Spinal cord (tissue), 10 donors: Measurements from ENCODE around the gene IMP3. TPM values are rescaled to one million over a fixed set of nuclear protein-coding genes. Genes with fewer than 3 reads are reported as not detected.
"Not testable (repeated sequence)": the region's sequence is repeated elsewhere in the genome, so short reads cannot be mapped to it uniquely, and the experiment has no call there.

Experiments
- DNase-seq, 6 donors: peaks; one replicate each; pipeline versions ENCODE4 v3.0.0 to v3.0.0-alpha.2; 2013 to 2015; ENCODE audit warnings: low spot score in 6 of 6, low read depth in 4 of 6
- H3K27ac ChIP-seq: one replicate; pipeline ENCODE4 v1.5.1; 2013; ENCODE audit warnings: low read depth, low read length, control low read depth
- H3K27me3 ChIP-seq: one replicate; pipeline ENCODE4 v1.6.1; 2013; ENCODE audit warnings: low read length; ENCODE audit not compliant: control insufficient read depth, insufficient read depth
- H3K36me3 ChIP-seq: one replicate; pipeline ENCODE4 v1.6.1; 2013; ENCODE audit warnings: low read length; ENCODE audit not compliant: control insufficient read depth, insufficient read depth
- H3K4me1 ChIP-seq: one replicate; pipeline ENCODE4 v1.6.1; 2013; ENCODE audit warnings: low read length; ENCODE audit not compliant: control insufficient read depth, insufficient read depth
- H3K4me3 ChIP-seq: one replicate; pipeline ENCODE4 v1.5.1; 2013; ENCODE audit warnings: low read depth, low read length, control low read depth
- H3K9me3 ChIP-seq: one replicate; pipeline ENCODE4 v1.6.1; 2013; ENCODE audit warnings: low read length; ENCODE audit not compliant: control insufficient read depth, insufficient read depth
- WGBS: methylation state at CpG from one replicate; pipeline ENCODE4 v1.1.5; 2013; ENCODE audit warnings: missing lambda C conversion rate; ENCODE audit not compliant: insufficient coverage; 5-methylcytosine and 5-hydroxymethylcytosine counted together
- long read RNA-seq, 4 donors: transcript quantifications; one replicate each; lab custom pipeline, GENCODE V29; 2026
- polyA plus RNA-seq, 2 donors: library from polyadenylated mRNA; unstranded; fragments of 120-200 nt; gene quantifications; one replicate each; pipeline ENCODE4 v1.2.1, GENCODE V29; 2013; ENCODE audit not compliant: insufficient read length in 2 of 2
- total RNA-seq, 2 donors: library from RNA; depleted of rRNA in 1 of 2; stranded (reverse); fragments of 120-200 nt in 1 of 2; fragments of >200 nt in 1 of 2; gene quantifications; one replicate each; pipeline versions ENCODE4 v1.2.3 to v1.2.4, GENCODE V29; 2013 to 2014
- donor health status: healthy.

IMP3 gene, protein sequence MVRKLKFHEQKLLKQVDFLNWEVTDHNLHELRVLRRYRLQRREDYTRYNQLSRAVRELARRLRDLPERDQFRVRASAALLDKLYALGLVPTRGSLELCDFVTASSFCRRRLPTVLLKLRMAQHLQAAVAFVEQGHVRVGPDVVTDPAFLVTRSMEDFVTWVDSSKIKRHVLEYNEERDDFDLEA
- total RNA-seq (10 to 100 TPM; 34.7 to 66.6 TPM), polyA plus RNA-seq (10 to 100 TPM; 58.3 to 60.6 TPM)
- long read RNA-seq, donor 1, transcript IMP3-202 (1 exons, 1,237 nt) = major isoform, 89 of 97 reads
- long read RNA-seq, donor 1, partial matches to known transcripts = 8 of 97 reads
- long read RNA-seq, donor 1, other reads (novel, unspliced or antisense) = 0 of 97 reads
- long read RNA-seq, donor 2, transcript IMP3-202 (1 exons, 1,237 nt) = major isoform, 21 of 21 reads
- long read RNA-seq, donor 2, partial matches to known transcripts = 0 of 21 reads
- long read RNA-seq, donor 2, other reads (novel, unspliced or antisense) = 0 of 21 reads
- long read RNA-seq, donor 3, transcript IMP3-202 (1 exons, 1,237 nt) = major isoform, 31 of 31 reads
- long read RNA-seq, donor 3, partial matches to known transcripts = 0 of 31 reads
- long read RNA-seq, donor 3, other reads (novel, unspliced or antisense) = 0 of 31 reads
- long read RNA-seq, donor 4, transcript IMP3-202 (1 exons, 1,237 nt) = major isoform, 134 of 134 reads
- long read RNA-seq, donor 4, partial matches to known transcripts = 0 of 134 reads
- long read RNA-seq, donor 4, other reads (novel, unspliced or antisense) = 0 of 134 reads

DNA sequence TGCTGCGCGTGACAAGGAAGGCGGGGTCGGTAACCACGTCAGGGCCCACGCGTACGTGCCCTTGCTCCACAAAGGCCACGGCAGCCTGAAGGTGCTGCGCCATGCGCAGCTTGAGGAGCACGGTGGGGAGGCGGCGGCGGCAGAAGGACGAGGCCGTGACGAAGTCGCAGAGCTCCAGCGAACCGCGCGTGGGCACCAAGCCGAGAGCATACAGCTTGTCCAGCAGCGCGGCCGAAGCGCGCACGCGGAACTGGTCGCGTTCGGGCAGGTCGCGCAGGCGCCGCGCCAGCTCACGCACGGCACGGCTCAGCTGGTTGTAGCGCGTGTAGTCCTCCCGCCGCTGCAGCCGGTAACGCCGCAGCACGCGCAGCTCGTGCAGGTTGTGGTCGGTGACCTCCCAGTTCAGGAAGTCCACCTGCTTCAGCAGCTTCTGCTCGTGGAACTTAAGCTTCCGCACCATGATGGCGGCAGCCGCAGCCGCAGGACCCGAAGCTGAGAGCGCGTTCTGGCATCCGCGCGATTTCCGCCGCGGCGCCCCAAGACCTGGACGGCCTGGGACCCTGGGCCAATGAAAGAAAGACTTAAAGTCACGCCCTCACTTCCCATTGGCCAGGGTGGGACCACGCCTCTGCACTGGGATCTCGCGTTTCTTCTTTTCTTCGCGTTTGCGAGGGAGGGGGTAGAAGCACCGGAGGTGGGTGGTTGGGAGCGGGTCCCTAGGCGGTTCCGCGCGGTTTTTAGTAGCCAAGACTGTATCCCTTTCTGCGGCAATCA lies at the start of gene IMP3:
Gene IMP3, minus strand, starts transcription at position 516 of the 774 bp plus-strand sequence. Its CDS starts 56 bp downstream, at position 460.
- peaks cover 30% of the 10 kb centered on the region for H3K4me1 ChIP-seq
- WGBS = under 1% methylated on average over 78 of the region's 83 CpGs
- peak within 1 kb of the TSS; percentile 87 for H3K4me3 ChIP-seq

DNA sequence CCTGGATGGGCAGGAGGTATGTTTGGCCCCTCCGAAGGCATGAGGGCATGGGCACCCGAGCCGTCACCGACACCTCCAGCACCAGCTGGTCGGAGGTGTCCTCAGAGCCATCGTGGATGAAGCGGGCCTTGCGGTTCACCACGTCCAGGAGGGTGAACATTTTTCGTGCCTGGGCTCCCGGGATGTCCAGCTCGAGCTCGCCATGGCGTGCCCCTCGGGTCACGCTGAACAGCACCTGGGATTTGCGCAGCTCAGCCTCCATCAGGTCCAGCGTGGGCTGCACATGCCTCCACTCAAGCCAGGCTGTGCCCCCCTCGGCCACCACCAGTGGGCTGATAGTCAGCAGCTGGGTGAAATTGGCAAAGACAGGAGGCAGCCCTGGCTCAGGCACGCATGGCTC lies 49.4 kb upstream of the IMP3 start:
- WGBS = 92% methylated on average over 19 of the region's 20 CpGs

More for the DNA sequence above, at the start of gene IMP3:
- Histone ChIP-seq H3K9me3 (no peaks in the 10 kb centered on the region), H3K27ac (peak within 1 kb of the TSS; percentile 94), H3K27me3 (no peaks in the 10 kb centered on the region), H3K36me3 (peaks cover 5% of the 10 kb centered on the region)
- DNase-seq = peak; percentile 92 to 99 (median 96)

DNA sequence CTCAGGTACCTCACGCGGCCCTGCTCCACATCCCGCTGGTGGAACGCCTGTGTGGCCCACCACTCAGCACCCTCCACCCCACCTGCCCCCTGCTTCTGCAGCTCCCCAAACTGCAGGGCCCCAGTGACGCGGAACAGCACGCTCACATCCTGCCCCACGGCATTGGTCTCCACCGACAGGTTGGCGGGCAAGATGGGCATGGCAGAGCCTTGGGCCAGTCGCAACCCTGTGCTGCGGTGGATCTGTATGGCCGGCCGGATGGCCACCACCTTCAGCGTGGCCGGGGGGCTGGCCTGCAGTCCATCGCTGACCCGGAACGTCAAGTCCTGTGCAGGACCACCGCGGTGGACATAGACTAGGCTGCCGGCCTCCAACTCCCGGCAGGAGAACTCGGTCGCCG lies 48.8 kb upstream of the IMP3 start:
- Histone ChIP-seq H3K27me3 (no peaks in the 10 kb centered on the region), H3K4me3 (no peak overlapping the region), H3K36me3 (peaks cover 28% of the 10 kb centered on the region), H3K9me3 (no peaks in the 10 kb centered on the region), H3K4me1 (peaks cover 11% of the 10 kb centered on the region), H3K27ac (no peak overlapping the region)
- WGBS = 95% methylated on average over 26 of the region's 26 CpGs
- DNase-seq = no peak

More for the DNA sequence above, 49.4 kb upstream of the IMP3 start:
- Histone ChIP-seq H3K4me1 (peaks cover 15% of the 10 kb centered on the region), H3K36me3 (peaks cover 28% of the 10 kb centered on the region)
- not testable (repeated sequence) for H3K27me3 ChIP-seq, H3K27ac ChIP-seq, H3K4me3 ChIP-seq, H3K9me3 ChIP-seq, DNase-seq

DNA sequence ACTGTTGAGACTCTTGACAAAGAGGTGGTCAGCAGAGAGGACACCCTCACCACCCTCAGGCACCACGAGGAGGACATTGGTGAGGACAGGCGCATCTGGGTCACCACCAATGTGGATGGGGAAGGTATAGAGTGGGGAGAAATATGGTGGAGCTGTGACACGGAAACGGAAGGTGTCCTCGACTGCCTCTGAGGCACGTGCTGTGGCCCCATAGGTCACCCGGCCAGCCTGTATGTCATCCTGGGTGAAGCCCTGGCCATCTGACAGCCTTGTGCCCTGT lies 48.2 kb upstream of the IMP3 start:
- no peak for DNase-seq
- peaks cover 33% of the 10 kb centered on the region for H3K36me3 ChIP-seq
- WGBS = 97% methylated on average over 5 of the region's 7 CpGs
- no peaks in the 10 kb centered on the region for H3K9me3 ChIP-seq
- H3K27me3 ChIP-seq = no peaks in the 10 kb centered on the region
- H3K4me1 ChIP-seq = peaks cover 11% of the 10 kb centered on the region
- no peak overlapping the region for H3K27ac ChIP-seq
- no peak overlapping the region for H3K4me3 ChIP-seq

DNA sequence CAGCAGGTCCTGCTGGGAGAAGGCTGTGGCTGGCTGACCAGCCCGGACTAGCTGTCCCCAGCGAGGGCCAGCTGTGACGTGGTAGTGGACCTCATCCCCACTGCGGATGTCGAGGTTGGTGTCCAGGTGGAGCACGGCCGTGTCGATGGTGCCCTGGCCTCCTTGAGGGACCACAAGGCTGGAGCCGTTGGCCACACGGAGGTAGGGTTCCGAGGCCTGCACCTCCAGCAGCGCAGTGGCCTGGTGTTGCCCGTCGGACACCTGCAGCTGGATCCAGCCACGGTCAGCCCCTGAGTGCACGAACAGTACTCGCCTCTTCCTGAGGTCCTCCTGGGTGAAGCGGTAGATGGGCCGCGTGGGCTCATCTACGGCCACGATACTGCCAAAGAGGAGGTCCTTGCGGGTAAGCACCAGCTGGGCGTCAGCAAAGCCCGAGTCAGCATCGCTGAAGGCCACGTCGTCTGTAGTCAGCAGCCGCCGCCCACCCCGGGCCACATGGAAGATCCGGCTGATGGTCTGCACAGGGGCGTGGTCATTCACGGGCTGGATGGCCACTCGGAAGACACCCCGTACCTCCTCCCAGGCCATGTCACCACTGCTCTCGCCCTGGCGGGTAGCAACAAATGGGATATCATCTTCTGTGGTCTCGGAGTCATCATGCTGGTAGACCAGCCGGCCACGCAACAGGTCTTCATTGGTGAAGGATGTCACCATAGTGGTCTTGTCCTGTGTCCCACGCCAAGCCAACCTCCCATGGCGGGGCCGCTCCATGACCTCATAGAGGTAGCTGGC lies 47.7 kb upstream of the IMP3 start:
- Histone ChIP-seq H3K27me3 (no peaks in the 10 kb centered on the region), H3K27ac (no peak overlapping the region), H3K9me3 (no peaks in the 10 kb centered on the region), H3K36me3 (peaks cover 38% of the 10 kb centered on the region), H3K4me3 (no peak overlapping the region), H3K4me1 (peaks cover 9% of the 10 kb centered on the region)
- WGBS = 96% methylated on average over 41 of the region's 44 CpGs
- no peak for DNase-seq

DNA sequence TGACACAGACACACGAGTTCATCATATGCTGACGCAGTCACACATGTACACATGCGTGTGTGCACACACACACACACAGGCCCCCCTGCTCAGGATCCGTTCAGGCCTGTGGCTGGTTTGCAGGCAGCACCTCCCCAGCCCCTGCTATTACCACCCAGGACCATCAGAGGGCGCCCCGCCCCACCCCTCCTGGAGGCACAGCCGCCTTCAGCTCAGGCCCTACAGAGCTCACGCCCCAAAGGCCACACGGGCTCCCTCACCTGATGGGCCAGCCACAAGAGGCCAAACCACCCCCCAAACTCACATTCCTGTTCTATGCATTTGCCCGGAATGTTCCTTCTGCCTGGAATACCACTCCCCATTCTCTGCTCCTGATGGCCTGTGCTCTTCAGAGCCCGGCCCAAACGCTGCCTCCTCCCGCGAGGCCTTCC lies 46.2 kb upstream of the IMP3 start:
- peaks cover 50% of the 10 kb centered on the region for H3K36me3 ChIP-seq
- not testable (repeated sequence) for H3K27me3 ChIP-seq, H3K4me3 ChIP-seq, H3K9me3 ChIP-seq, H3K4me1 ChIP-seq, H3K27ac ChIP-seq
- DNase-seq = peak in 2 of 6 donors; percentile 67 to 69
- WGBS = 19% methylated on average over 9 of the region's 14 CpGs

DNA sequence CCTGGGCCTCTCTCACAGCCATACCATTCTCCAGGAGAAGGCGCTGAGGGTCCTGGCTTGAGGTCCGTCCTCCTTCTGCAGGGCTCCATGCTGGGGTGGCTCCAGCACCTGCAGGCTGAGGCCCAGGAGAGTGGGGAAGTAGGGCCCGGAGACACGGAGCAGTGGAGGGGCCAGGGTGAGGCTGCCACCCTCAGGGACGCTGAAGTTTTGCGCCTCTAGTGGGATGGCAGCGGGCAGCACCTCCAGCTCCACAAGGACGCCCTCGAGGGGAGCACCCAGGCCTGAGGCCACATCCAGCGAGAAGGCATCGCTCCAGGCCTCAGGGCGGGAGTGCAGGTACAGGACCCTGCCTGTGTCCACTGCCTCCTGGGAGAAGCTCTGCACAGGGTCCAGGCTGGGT lies 45.2 kb upstream of the IMP3 start:
- DNase-seq = no peak
- Histone ChIP-seq H3K36me3 (peaks cover 51% of the 10 kb centered on the region), H3K9me3 (no peaks in the 10 kb centered on the region), H3K4me1 (peaks cover 19% of the 10 kb centered on the region), H3K4me3 (no peak overlapping the region), H3K27me3 (no peaks in the 10 kb centered on the region), H3K27ac (no peak overlapping the region)
- 74% methylated on average over 11 of the region's 12 CpGs for WGBS

DNA sequence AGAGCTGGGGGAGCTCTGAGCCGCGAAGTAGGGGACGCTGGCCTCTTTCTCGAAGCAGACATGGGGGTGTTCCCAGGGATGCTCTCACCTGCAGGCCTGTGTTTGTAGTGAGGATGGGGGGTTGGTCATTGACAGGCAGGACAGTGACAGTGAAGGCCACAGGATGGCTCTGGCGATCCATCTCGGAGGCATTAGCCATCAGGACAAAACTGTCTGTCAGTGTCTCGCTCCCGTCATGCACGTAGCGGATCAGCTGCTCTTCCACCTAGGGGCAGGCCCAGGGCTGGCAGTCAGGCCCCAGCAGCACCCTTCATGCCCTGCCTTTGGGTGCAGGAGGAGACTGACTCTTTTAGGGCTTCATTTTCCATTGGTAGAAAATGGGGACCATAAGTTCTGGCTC lies 44.6 kb upstream of the IMP3 start:
- Histone ChIP-seq H3K4me1 (peaks cover 23% of the 10 kb centered on the region), H3K36me3 (peaks cover 54% of the 10 kb centered on the region), H3K27ac (no peak overlapping the region), H3K9me3 (no peaks in the 10 kb centered on the region), H3K4me3 (no peak overlapping the region), H3K27me3 (no peaks in the 10 kb centered on the region)
- WGBS = 86% methylated on average over 10 of the region's 10 CpGs
- DNase-seq = no peak
